Measurements from ENCODE around the gene CTBP1.
"Not testable (repeated sequence)": the region's sequence is repeated elsewhere in the genome, so short reads cannot be mapped to it uniquely, and the experiment has no call there.

Gene CTBP1

GRCh38 chr4:1248245-1249147 is at the start of gene CTBP1:
TSS of gene CTBP1 (minus strand) at chr4:1249130. CDS start at chr4:1241331, 7,799 bp downstream.
- H3K4me3 ChIP-seq: peak within 1 kb of the TSS; percentile 76
- no peaks in the 10 kb centered on the region for H3K27me3 ChIP-seq (ENCODE audit: low read depth)
- in situ Hi-C loops (cut with MboI; ENCODE audit: low sequenced_read_pairs): no loop called here
- DNase-seq (ENCODE audit: low spot score in 2 of 2): peak; percentile 75 to 78
- H3K9me3 ChIP-seq: peaks cover 7% of the 10 kb centered on the region
- peaks cover under 1% of the 10 kb centered on the region; the same call in 1 of the 2 replicates for H3K36me3 ChIP-seq (replicated peaks)
- H3K4me1 ChIP-seq: peaks cover 13% of the 10 kb centered on the region

DNA sequence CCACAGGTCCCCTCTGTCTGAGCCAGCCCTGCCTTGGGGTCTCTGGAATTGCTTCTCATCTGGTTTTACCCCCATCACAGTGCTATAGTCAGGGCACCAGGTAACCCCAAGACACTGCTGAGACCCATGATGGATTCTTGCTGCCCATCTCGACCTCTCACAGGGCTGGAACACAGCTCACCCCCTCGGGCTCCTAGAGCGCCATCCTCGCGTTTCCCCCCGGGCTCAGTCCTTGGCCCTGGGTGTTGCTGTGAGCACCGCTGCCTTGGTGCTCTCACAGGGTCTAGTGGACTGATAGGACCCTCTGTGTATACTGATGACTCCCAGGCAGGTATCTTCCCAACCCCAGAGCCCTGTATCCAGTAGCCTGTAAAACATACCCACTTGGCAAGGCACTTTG is 49.5 kb upstream of the CTBP1 start:
- in situ Hi-C loops (cut with MboI; ENCODE audit: low sequenced_read_pairs): no loop called here
- H3K4me3 ChIP-seq: no peak overlapping the region
- H3K36me3 ChIP-seq (replicated peaks): peaks cover 24% of the 10 kb centered on the region; the same call in 1 of the 2 replicates
- no peak for DNase-seq (ENCODE audit: low spot score in 2 of 2)
- H3K27me3 ChIP-seq (ENCODE audit: low read depth): no peaks in the 10 kb centered on the region
- H3K4me1 ChIP-seq: no peaks in the 10 kb centered on the region
- H3K9me3 ChIP-seq: no peaks in the 10 kb centered on the region

DNA sequence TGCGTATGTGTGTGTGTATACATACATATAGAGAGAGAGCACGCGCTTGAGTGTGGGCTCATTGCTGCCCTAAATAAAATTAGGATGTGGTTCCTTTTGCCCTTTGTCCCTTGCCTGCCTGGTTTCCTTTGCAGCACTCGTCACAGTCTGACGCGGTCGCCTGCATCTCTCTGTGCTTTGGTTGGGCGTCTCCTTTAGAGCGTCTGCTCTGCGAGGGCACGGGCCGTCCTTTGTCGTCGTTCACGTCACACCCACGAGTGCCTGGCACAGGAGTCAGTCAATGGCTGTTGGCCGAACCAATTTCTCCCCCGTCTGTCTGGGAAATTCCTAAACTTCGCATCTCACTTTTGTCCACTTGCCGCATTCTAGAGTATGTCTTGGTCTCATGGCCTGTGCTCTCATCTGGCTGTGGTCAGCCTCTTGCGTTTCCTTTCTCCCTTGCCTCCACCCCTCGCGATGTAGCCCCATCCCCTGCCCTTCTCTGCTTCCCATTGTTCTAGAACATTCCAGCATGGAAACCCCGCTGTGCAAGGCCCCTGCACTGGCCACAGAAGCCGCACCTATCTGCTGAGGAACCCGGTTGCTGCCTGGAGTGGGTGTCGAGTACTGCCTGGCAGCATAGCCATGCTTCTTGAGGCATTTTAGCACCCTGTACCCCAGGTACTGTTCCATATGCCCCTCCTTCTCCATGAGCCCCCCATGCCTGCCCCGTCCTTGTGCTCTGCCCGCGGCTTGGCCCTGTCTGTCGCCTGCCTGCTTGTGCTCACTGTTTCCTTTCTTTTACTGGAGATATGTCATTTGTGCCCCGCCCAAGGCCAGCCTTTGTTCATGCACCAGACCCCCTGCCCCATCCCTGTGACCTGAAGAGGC is 48.8 kb upstream of the CTBP1 start:
- H3K4me1 ChIP-seq: no peaks in the 10 kb centered on the region
- DNase-seq (ENCODE audit: low spot score in 2 of 2): no peak
- peaks cover 24% of the 10 kb centered on the region; the same call in 1 of the 2 replicates for H3K36me3 ChIP-seq (replicated peaks)
- H3K27me3 ChIP-seq (ENCODE audit: low read depth): no peaks in the 10 kb centered on the region
- no peaks in the 10 kb centered on the region for H3K9me3 ChIP-seq
- H3K4me3 ChIP-seq: no peak overlapping the region
- in situ Hi-C loops (cut with MboI; ENCODE audit: low sequenced_read_pairs): no loop called here

GRCh38 chr4:1297023-1297395 is 48.1 kb upstream of the CTBP1 start:
- in situ Hi-C loops (cut with MboI; ENCODE audit: low sequenced_read_pairs): no loop called here
- Histone ChIP-seq H3K4me1 (peaks cover under 1% of the 10 kb centered on the region; the same call in 1 of the 2 replicates), H3K36me3 (replicated peaks) (peaks cover 29% of the 10 kb centered on the region; the same call in 1 of the 2 replicates), H3K4me3 (no peak overlapping the region), H3K27me3 (ENCODE audit: low read depth) (no peaks in the 10 kb centered on the region), H3K9me3 (no peaks in the 10 kb centered on the region)
- DNase-seq (ENCODE audit: low spot score in 2 of 2): no peak

DNA sequence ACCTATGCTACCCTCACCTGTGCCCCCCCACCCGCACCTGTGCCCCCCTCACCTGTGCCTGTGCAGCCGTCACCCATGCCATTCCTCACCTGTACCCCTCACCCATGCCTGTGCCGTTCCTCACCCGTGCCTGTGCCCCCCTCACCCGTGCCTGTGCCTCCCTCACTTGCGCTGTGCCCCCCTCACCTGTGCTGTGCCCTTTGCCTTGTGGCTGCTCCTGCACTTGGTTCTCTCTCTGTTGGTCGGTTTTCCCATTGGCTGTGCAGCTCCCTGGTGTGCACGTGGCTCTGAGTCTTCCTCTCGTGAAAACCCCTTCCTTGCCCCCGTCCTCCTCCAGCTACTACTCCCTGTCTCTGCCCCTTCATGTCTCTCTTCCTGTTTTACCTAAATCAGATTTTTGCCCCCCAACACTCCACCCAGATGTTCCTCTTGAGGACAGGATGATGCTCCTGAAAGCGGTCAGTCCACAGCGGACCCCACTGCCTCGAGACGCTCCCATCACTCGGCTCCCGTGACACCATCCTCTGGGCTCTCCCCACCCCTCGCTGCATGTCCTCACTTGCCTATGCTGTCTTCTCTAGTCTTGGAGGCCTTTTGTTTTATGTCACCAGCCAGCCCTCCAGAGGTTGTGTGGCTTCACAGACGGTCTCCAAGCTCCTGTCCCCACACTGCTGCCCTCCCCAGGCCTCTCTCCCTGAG is 47.5 kb upstream of the CTBP1 start:
- Histone ChIP-seq H3K27me3 (ENCODE audit: low read depth) (no peaks in the 10 kb centered on the region), H3K36me3 (replicated peaks) (peaks cover 34% of the 10 kb centered on the region), H3K4me1 (peaks cover 6% of the 10 kb centered on the region), H3K4me3 (no peak overlapping the region), H3K9me3 (no peaks in the 10 kb centered on the region)
- in situ Hi-C loops (cut with MboI; ENCODE audit: low sequenced_read_pairs): no loop called here
- no peak for DNase-seq (ENCODE audit: low spot score in 2 of 2)

GRCh38 chr4:1295405-1296055 is 46.6 kb upstream of the CTBP1 start:
- no peak for DNase-seq (ENCODE audit: low spot score in 2 of 2)
- Histone ChIP-seq H3K4me3 (no peak overlapping the region), H3K36me3 (replicated peaks) (peaks cover 32% of the 10 kb centered on the region), H3K27me3 (ENCODE audit: low read depth) (no peaks in the 10 kb centered on the region), H3K4me1 (peaks cover 9% of the 10 kb centered on the region), H3K9me3 (no peaks in the 10 kb centered on the region)
- in situ Hi-C loops (cut with MboI; ENCODE audit: low sequenced_read_pairs): no loop called here

- in situ Hi-C loops (cut with MboI; ENCODE audit: low sequenced_read_pairs): no loop called here
- peaks cover 9% of the 10 kb centered on the region for H3K4me1 ChIP-seq
These were observed 46.0 kb upstream of the CTBP1 start for GRCh38 chr4:1294891-1295290.

DNA sequence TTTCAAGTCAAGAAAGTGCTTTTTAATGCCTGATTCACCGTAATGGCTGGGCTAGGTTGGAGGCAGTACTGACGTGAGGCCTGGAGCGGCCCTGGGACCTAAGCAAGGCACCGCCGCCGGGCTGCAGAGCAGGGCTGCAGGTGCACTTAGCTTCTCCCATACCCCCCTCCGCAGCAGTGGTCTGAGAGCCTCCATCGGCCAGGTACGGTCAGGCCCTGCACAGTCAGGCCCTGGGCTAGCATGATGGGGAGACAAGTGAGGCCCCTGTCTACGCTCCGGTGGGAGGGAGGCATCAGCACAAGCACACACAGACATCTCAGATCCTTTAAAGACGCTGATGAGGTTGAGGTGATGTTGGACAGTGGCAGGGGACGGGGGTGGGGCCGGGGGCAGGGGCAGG is 45.5 kb upstream of the CTBP1 start:
- Histone ChIP-seq H3K9me3 (no peaks in the 10 kb centered on the region), H3K4me3 (no peak overlapping the region), H3K27me3 (ENCODE audit: low read depth) (no peaks in the 10 kb centered on the region), H3K4me1 (peaks cover 9% of the 10 kb centered on the region), H3K36me3 (replicated peaks) (peaks cover 22% of the 10 kb centered on the region)
- DNase-seq (ENCODE audit: low spot score in 2 of 2): no peak
- in situ Hi-C loops (cut with MboI; ENCODE audit: low sequenced_read_pairs): no loop called here

More at GRCh38 chr4:1294891-1295290, 46.0 kb upstream of the CTBP1 start:
- no peak for DNase-seq (ENCODE audit: low spot score in 2 of 2)
- H3K4me3 ChIP-seq: no peak overlapping the region
- H3K27me3 ChIP-seq (ENCODE audit: low read depth): no peaks in the 10 kb centered on the region
- no peaks in the 10 kb centered on the region for H3K9me3 ChIP-seq
- H3K36me3 ChIP-seq (replicated peaks): peaks cover 25% of the 10 kb centered on the region

DNA sequence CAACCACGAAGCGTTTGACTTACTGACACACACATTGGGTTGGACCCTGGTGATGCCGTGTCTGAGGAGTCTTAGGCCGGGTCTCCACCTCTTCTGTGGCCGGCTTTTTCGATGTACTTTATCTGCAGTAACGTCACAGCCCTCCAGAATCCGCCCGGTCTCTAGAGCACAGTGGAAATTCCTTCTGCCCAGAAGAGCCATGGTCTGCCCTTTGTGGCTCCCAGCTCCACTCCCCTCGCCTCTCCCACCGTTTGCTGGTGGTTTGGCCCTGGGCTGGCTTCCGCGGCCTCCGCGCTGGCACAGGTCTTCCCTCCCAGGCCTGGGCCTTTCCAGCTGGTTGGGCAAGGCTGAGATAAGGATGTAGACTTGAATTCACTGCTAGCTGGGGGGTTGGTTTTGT is 45.1 kb upstream of the CTBP1 start:
- H3K4me1 ChIP-seq: peaks cover 9% of the 10 kb centered on the region
- in situ Hi-C loops (cut with MboI; ENCODE audit: low sequenced_read_pairs): no loop called here
- H3K27me3 ChIP-seq (ENCODE audit: low read depth): no peaks in the 10 kb centered on the region
- H3K9me3 ChIP-seq: no peaks in the 10 kb centered on the region
- peaks cover 22% of the 10 kb centered on the region for H3K36me3 ChIP-seq (replicated peaks)
- no peak for DNase-seq (ENCODE audit: low spot score in 2 of 2)
- no peak overlapping the region for H3K4me3 ChIP-seq

- Histone ChIP-seq H3K4me3 (no peak overlapping the region), H3K36me3 (replicated peaks) (peaks cover 20% of the 10 kb centered on the region), H3K9me3 (no peaks in the 10 kb centered on the region), H3K27me3 (ENCODE audit: low read depth) (no peaks in the 10 kb centered on the region), H3K4me1 (peaks cover 13% of the 10 kb centered on the region)
- in situ Hi-C loops (cut with MboI; ENCODE audit: low sequenced_read_pairs): no loop called here
- no peak for DNase-seq (ENCODE audit: low spot score in 2 of 2)
These were observed 44.6 kb upstream of the CTBP1 start for GRCh38 chr4:1293531-1293941.

DNA sequence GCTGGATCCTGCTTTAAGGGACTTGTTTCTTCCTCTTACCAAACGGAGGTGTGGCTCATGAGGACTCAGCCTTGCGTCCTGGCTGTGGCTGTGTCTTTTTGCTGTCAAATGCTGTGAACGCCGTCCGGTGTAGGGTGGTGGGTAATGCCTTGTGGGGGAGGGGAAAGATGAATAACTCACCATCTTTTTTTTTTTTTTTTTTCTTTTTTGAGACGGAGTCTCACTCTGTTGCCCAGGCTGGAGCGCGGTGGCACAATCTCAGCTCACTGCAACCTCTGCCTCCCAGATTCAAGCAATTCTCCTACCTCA is 43.7 kb upstream of the CTBP1 start:
- DNase-seq (ENCODE audit: low spot score in 2 of 2); H3K4me3 ChIP-seq; H3K9me3 ChIP-seq; H3K27me3 ChIP-seq (ENCODE audit: low read depth); in situ Hi-C loops (cut with MboI; ENCODE audit: low sequenced_read_pairs): not testable (repeated sequence)
- peaks cover 13% of the 10 kb centered on the region for H3K4me1 ChIP-seq
- H3K36me3 ChIP-seq (replicated peaks): peaks cover 20% of the 10 kb centered on the region

GRCh38 chr4:1291996-1292702 is 43.2 kb upstream of the CTBP1 start:
- Histone ChIP-seq H3K4me1 (peaks cover 13% of the 10 kb centered on the region), H3K9me3 (no peaks in the 10 kb centered on the region; the same call in 1 of the 2 replicates), H3K4me3 (peak overlapping the region; percentile 64; the same call in 1 of the 2 replicates), H3K27me3 (ENCODE audit: low read depth) (no peaks in the 10 kb centered on the region), H3K36me3 (replicated peaks) (peaks cover 16% of the 10 kb centered on the region)
- in situ Hi-C loops (cut with MboI; ENCODE audit: low sequenced_read_pairs): no loop called here
- DNase-seq (ENCODE audit: low spot score in 2 of 2): no peak

Measured in HAP-1 (cell line).